Measurements from ENCODE around the gene ACTC1.
A peak's percentile ranks its signal among the peaks of the same experiment; 100 is the strongest.

ACTC1 gene

DNA sequence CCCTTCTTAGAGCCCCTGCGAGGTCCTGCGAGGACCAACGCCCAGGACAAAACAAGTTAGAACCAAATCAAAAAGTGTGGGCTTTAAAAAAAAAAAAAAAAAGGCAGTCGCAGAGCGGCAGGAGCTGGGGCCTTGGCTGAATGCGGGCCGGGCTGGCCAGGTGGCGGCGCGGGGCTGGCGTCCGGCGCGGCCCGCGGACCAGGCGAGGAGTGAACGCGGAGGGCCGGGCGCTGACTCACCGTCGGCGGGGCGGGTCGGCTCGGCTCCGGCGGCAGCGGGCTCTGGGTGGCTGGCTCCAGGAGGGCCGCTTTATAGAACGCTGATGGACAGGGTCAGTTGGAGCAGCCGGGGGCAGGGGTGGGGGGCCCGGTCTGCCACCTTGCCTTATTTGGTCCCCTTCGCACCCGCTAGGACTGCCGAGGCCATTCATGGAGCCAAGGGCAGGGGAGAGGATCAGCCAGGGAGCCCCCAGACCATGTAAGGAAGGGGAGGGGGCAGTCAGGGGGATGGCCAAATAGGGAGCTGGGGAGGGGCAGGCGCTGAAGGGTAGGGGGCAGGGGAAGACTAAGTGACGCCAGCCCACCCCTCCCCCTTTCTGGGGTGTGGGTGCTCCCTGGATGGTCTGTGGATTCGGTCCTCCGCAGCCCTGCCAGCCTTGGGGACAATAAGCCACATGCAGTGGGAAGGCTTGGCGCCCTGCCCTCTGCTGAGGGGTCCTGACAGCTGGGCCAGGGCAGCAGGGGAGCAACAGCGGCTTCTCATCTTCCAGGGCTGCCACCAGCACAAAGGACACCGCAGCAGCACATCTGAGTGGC is at the start of gene ACTC1:
ACTC1 (minus strand) TSS at position 283 of the 815 bp plus-strand sequence. CDS start 741 bp downstream, outside the sequence.
- DNase-seq = no peak

DNA sequence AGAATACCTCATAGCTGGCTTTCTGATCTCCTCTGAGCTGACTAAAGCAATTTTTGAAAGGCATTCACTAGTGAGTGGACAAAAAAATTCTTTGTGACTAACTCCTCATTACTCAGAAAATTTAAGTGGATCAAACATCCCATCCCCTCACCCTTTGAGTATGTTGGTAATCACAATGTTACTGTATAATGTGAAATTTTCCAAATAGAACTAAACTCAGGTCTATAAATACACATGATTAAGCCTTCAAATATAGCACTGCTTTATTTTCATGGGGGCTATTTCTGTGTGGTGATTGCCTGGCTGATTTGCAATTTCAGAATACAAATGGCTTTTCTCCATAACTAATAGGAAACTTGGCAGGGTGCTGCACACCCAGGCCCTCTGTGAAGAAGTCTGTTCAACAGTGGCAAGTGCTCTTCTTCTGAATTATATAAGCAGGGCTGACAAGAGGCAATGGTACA is 45.9 kb upstream of the ACTC1 start:
- DNase-seq = no peak

DNA sequence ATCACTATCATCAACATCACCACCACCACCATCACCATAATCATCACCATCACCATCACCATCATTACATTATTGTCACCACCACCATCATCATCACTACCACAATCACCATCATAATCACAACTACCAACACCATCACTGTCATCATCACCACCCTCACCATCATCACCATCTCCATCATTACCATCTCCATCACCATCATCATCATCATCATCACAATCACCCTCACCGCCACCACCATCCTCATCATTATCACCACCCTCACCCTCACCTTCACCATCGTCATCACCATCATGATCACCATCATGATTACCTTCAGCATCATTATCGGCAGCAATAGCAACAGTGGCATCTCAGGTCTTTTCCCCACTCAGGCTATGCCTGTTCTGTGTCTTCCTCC is 42.9 kb upstream of the ACTC1 start:
- no peak for DNase-seq

DNA sequence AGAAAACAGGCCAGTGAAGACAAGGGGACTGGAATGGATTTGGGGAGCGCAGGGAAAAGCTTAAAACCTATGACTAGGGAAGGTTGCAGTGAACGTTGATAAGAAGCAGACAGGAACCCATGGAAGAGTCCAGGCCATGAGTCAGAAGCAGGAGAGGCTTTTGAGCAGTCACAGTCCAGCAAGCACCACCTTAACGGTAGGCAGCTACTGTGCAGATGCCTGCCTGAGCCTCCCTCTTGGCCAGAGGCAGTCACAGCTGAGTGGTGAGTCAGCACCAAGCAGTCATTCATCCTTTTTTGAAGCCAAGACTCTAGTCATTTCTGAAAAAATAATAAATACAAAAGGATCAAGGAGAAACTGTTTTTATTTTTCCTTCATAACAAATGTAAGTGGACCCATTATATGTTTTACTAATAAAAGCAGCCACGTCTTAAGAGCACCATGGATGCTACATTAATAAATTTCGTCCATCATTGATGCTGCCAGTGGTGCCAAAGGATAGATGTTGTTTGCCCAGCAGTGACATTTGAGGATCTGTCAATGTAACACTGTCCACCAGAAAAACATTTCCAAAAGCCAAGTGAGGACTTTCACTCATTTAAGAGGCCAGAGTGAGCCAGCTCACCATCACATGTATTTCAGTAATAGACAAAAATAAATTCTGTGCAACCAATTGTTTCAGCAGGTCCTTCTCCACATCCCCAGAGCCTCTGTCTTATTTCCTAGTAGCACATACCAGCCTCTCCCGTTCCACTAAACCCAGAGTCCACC is 42.1 kb upstream of the ACTC1 start:
- no peak for DNase-seq

DNA sequence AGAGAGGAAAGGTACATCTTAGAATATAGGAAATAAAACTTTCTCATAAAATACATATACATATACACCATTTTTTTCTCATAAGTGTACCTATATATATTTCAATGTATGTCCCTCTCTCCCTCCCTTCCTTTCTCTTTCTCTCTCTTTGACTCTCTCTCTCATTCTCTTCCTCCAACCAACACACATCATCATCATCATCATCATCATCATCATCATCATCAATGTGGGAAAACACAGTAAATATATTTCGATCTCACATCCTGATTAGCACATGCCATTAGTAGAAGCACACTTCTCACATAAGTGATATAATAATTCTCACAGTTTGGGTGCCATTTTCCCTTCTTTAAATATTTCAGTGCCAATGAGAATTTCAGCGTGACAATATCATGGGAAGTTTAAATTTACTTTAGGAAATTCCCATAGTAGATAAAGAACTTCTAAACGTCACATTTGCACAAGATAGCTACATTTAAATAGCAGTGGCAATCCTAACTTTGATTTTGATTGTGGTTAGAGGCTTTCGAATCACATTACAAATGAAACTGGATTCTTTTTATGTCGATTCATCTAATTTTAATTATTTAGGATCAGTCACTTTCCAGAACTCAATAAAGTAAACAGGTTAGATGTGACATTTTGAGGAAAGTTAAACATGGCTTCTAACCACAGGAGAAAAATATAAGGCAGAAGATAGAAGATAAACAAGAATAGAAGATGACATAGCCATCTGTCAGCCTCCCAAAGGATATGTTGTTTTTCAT is 33.0 kb upstream of the ACTC1 start:
- no peak for DNase-seq

DNA sequence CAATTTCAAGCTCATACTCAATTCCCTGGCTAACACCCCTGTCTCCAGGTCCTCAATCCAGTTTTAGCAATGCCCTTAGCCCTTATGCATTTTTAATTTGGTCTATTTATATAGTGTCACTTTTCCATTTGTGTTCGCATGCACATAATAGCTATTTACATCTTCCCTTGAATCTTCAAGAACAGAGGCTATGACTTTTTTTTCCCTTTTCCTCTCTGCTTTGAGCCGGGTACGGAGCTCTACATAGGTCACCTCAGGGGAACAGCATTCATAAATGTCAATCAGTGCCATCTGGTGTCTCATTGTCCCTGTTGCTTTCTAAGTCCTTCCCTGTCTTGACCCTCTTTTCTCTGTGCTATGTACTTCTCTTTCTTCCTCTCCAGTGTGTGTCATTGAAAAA is 26.5 kb upstream of the ACTC1 start:
- no peak for DNase-seq

DNA sequence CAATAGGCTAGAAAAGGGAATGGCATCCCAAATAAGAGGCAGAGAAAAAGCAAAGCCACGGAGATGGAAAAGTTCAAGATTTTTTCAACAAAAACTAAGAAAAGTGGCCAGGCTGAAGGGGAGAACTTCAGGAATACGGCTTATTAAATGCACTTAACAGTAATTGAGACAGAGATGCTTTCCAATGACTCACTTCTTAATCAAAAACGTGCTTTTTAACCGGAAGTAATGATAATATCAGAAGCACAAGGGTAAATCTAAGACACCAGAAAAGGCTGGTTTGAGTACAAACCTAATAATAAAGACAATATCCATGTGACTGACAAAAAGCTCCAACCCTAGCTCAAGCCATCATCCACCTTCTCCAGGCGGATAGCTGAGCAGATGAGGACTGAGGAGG is 24.8 kb upstream of the ACTC1 start:
- no peak for DNase-seq

DNA sequence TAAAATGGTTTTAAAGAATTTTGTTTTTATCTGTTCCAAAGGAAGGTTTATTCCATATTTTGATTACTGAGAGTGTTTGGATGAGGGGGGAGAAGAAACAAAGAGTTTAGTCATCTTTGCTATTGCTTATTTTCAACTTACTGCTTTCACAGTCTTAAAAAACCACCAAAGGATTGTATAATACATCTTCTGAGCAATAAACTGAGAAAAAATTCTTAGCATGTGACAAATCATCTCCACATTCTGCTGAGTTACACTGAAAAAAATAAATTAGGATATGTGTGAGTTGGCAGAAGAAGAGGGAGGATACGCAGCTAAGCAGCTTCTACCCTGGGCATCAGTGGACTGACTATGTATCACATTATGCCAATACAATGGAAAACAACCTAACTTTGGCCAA is 23.2 kb upstream of the ACTC1 start:
- DNase-seq = peak; percentile 59

DNA sequence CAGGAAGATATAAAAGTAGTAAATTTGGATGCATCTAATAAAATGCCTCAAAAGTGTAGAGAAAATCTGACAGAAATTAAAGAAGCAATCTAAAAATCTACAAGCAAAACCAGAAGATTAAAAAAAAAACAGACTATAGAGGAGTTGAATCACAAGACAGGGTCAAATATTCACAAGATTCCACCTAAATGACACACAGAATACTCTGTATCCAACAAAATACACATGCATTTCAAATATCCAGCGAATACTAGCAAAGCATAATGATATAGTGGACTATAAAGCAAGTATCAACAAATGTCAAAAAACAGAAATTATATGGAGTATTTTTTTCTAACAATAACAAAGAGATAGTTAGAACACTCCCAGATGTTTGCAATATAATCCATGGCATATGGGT is 20.5 kb upstream of the ACTC1 start:
- DNase-seq = no peak

DNA sequence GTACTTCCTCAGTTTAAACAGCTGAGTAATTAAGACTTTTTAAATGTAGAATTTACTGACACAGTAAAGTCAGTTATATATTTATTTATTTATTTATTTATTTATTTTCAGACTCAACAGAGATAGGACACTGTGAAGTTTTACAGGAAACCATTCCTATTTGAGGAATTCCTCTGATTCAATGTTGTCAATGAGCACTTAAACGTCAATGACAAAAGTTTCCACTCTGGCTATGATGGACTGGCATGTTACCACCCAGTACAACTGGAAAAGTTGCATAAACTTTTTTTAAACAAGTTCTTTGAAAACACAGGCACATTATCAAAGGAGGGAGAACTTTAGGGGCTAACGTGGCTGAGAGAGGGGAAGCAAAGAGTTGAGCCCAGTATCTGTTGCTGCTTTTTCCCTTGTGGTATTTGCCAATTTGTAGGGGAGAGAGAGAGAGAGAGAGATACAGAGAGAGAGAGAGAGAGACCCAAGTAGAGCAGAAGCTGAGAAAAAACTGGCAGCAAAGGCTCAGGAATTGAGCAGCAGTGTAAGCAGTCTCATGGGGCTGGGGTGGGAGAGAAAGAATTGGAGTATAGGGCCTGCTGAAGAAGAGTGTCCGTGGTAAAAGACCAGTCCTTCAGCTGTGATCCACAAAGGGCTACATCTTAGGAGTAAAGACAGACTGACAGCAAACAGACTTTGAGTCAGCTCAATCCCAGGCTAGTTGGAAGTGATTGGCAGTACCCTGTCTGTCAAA is 18.3 kb upstream of the ACTC1 start:
- DNase-seq = peak; percentile 40

DNA sequence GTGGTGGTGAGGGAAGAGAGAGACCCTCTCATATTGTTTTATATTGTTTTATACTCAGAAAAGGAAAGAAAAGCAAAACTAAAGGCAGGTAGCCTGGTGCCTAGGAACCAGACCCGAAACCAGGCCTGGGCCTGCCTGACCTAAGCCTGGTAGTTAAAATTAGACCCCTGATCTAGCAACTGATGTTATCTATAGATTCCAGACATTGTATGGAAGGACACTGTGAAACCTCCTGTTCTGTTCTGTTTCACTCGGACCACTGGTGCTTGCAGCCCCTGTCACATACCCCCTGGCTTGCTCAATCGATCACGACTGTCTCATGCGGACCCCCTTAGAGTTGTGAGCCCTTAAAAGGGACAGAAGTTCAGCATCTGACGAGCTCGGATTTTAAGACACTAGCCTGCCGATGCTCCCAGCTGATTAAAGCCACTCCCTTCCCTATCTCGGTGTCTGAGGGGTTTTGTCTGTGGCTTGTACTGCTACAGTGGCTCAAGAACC is 17.6 kb upstream of the ACTC1 start:
- DNase-seq = peak; percentile 40

DNA sequence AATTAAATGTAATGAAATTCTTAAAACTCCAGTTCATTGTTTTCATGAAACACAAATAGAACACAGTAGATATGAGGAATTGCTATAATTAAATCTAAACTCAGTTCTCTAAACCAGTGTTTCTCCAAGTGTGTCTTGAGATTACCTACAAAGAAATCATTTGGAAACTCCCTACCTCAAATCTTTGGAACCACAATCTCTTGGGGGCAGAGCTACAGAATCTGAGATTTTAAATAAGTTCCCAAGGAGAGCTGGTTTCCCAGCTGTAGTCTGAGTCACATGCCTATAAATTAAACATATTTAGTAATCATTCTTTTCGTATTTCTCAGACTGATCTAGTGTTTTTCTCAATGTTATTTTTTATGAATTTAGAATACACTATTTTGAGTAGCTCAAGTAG is 17.0 kb upstream of the ACTC1 start:
- no peak for DNase-seq

DNA sequence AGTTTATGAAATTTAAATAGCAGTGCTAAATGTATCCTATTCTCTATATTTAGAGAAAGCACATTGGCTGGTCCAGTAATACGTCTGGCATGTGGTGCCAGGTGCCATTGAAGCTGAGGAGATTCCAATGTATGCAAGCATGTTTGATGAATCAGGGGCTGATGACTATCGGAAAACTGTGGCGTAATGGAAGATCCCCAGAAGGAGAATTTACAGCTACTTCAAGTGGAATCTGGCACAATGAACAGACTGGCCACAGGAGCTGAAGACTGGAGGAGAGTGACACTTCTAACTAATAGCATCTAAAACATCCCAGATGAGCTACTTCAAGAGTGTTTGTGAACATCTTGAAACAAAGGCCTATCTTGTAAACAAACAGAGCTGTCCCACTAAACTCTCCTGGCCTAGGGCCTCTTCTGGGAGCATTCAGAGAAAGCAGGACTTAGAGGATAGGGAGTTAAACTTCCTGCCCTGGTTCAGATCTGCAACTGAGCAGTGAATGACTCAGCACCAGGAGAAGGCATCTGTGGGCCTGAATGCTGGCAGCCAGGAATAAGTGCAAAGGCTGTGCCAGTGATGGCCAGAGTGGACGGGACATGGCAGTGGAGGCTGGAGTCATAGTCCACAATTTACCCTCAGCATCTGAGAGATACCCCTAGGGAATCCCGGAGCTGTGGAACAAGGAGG is 15.2 kb upstream of the ACTC1 start:
- peak; percentile 15 for DNase-seq

DNA sequence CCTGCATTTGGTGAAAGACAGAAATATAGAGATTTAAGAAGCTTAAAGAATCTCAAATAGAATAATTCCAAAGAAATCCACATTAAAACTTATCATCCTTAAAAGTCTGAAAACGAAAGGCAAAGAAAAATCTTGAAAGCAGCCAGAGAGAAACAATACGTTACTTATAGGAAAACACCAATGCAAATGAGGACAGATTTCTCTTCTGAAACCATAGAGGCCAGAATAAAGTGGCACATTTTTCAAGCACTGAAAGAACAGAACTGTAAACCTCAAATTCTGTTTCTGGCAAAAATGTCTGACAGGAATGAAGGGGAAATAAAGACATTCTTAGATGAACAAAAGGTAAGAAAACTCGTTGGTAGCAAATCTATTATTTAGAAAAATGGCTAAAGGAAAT is 13.8 kb upstream of the ACTC1 start:
- DNase-seq = no peak

DNA sequence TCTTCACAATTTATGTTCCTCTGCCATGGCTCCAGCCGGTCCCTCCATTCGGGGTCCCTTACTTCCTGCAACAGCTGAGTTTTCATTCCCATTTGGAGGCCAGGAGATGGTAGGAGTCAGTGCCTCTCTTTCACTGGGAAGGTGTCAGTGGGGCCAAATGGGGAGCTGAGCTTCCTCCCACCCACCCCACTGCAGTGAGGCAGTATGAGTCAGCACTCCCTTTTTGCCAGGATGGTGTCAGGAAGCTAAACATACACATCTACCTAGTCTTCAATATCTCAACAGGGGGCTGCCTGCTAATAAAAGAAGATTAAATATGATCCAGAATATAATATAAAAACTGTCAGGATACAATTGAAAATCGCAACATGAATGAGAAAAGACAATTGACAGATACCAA is 12.7 kb upstream of the ACTC1 start:
- DNase-seq = no peak

DNA sequence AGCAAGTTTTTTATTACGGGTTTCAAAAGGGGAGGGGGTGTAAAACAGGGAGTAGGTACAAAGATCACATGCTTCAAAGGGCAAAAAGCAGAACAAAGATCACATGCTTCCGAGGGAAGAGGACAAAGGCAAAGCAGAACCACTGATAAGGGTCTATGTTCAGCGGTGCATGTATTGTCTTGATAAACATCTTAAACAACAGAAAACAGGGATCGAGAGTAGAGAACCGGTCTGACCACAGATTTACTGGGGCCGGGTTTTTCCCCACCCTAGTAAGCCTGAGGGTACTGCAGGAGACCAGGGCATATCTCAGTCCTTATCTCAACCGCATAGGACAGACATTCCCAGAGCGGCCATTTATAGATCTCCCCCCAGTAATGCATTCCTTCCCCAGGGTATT is 11.9 kb upstream of the ACTC1 start:
- peak; percentile 61 for DNase-seq

DNA sequence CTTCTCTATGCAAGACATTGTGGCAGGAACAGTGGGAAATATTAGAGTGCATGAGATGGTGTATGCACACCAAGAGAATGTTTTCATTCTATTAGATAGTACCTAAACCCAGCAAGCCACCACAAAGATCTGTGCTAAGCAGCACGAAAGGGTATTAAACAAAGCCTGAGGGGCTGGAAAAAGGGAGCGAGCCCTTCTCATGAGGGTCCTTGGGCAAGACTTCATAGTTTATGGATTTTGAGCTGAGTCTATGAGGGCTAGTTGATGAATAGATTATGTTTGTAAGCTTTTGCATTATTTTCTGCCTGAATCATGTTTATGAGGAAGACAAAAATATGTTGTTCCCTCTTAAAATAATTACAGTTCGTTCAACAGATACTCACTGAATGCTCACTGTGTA is 9.4 kb upstream of the ACTC1 start:
- no peak for DNase-seq

DNA sequence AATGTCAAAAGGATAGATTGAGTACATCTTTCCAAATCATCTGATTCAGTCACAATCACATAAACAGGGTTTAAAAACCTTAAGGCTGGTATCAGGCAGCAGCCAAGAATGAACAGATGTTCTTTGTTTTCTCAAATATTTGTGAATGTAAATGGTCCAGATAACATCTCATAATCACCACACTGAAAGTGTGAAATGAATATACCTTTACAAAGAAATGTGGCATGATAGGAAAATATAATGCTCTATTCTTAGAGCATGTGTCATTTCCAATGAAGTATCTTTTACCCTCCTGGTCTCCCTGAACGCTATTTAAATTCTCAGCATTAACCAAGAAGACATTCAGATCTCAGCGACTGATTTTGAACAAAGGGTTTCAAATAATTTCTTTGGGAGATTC is 8.8 kb upstream of the ACTC1 start:
- DNase-seq = no peak

DNA sequence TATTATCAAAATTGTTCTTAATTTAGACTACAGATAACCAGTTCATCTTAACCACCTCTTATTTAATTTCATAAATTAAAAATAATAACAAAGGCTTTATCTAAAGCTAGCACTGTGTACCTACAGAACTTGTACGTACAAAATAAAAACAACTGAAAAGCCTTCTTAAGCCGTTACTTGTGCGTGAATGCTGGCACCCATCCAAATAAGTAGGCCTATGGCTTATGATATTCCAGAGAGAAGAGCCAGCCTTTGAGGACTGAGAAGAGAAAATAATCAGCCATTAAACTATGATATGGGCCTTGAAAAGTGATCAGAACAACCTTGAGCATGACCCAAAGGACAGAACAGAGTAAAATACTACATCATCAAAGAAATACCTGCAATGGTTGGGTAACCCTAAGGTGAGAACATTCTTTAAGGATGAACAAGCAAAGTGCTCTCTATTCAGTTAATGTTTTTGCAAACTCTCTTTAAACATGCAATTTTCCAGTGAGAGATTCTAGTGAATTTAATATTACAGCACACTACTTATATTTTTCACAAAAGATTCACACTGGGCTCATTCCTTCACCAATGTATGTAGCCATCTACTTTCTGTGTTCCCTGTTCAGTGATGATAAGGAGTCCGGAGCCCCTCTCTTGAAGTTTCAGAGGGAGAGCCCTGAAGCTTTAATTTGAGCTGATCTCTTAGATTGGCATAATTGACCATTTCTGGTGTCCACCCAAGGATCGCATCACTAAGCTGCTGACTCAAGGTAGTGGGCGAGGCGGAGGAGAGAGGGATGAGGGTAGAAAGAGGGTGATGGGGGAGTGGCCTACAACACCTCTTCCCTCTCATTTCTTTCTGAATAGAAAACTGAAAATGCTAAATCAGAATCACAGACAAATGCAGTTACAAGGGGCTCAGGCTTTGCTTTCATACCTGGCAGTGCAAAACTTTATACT is 7.7 kb upstream of the ACTC1 start:
- no peak for DNase-seq

DNA sequence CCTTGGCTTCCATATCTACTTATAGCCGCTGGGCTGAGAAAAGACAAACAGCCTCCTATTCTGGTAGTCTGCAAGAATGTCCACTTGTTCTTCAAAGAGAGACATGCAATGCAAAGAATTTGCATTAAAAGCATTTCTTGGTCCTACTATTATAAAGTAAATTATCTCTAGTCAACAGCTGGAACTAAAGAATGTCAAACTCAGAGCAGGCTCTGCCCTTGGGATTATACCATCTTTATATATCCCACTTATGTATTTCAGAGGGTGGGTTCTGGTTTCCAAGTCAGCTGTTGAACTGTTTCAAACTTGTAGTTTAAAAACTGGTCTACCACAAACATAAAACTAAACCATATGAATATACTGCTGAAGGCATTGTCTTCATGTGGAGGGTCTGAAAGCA is 7.0 kb upstream of the ACTC1 start:
- no peak for DNase-seq
